ENCODE results near the gene VEZT.

The VEZT gene

DNA sequence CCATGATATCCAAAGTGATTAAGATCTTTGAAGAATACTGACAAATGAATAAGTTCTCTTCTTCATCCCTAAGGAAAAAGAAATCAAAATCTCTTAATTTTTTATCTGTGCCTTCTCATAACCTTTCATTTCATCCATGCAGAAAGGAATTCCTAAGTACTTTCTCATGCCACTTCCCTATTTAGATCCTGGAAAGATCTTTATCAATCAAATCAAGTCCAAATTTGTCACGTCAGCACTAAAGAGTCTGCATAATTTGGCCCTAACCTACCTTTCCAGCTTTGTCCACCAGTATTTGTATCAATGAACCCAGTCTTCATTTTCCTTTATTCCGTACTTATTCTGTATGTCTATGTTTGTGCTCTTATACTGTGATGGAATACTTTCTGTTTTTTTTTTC lies 41.2 kb downstream of the VEZT start:
- TF ChIP-seq POLR2AphosphoS5 (IDR thresholded peaks at IDR 0.05; ENCODE audit: low read depth, low read length), result no peak
- no peak for TF ChIP-seq SIN3A (IDR thresholded peaks at IDR 0.05; ENCODE audit: borderline replicate concordance, insufficient read depth, low read length)
- TF ChIP-seq, protein P1, sequence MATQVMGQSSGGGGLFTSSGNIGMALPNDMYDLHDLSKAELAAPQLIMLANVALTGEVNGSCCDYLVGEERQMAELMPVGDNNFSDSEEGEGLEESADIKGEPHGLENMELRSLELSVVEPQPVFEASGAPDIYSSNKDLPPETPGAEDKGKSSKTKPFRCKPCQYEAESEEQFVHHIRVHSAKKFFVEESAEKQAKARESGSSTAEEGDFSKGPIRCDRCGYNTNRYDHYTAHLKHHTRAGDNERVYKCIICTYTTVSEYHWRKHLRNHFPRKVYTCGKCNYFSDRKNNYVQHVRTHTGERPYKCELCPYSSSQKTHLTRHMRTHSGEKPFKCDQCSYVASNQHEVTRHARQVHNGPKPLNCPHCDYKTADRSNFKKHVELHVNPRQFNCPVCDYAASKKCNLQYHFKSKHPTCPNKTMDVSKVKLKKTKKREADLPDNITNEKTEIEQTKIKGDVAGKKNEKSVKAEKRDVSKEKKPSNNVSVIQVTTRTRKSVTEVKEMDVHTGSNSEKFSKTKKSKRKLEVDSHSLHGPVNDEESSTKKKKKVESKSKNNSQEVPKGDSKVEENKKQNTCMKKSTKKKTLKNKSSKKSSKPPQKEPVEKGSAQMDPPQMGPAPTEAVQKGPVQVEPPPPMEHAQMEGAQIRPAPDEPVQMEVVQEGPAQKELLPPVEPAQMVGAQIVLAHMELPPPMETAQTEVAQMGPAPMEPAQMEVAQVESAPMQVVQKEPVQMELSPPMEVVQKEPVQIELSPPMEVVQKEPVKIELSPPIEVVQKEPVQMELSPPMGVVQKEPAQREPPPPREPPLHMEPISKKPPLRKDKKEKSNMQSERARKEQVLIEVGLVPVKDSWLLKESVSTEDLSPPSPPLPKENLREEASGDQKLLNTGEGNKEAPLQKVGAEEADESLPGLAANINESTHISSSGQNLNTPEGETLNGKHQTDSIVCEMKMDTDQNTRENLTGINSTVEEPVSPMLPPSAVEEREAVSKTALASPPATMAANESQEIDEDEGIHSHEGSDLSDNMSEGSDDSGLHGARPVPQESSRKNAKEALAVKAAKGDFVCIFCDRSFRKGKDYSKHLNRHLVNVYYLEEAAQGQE (IDR thresholded peaks at IDR 0.05; ENCODE audit: insufficient read depth in 1 of 2, low read depth in 2 of 2, low read length in 2 of 2), result no peak
- no peak for TF ChIP-seq FOXP2 (optimal IDR thresholded peaks at IDR 0.05; ENCODE audit: borderline replicate concordance, extremely low read depth, extremely low read length, insufficient read depth)
- no peak for TF ChIP-seq TAF1 (IDR thresholded peaks at IDR 0.05; ENCODE audit: borderline replicate concordance, insufficient read depth, low read length)

DNA sequence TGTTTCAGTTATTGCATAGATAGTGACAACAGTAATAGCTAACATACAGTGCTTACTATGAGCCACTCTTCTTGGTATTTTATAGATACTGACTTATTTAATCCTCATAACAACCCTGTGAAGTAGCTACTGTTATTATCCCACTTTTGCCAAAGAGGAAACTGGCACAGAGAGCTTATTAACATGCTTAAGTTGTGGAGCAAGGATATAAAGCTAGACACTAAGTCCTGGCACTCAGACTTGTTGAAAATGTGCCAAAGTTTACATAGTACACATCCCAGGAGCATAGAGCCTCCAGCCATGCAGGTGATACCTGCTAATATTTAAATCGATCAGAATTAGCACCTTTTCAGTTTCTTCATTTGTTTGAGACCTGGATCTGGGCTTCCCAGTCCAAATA lies 41.8 kb downstream of the VEZT start:
- TF ChIP-seq POLR2AphosphoS5 (IDR thresholded peaks at IDR 0.05; ENCODE audit: low read depth, low read length) (no peak), FOXP2 (optimal IDR thresholded peaks at IDR 0.05; ENCODE audit: borderline replicate concordance, extremely low read depth, extremely low read length, insufficient read depth) (no peak), TAF1 (IDR thresholded peaks at IDR 0.05; ENCODE audit: borderline replicate concordance, insufficient read depth, low read length) (no peak), SIN3A (IDR thresholded peaks at IDR 0.05; ENCODE audit: borderline replicate concordance, insufficient read depth, low read length) (no peak)
- TF ChIP-seq, protein P1 (IDR thresholded peaks at IDR 0.05; ENCODE audit: insufficient read depth in 1 of 2, low read depth in 2 of 2, low read length in 2 of 2), result no peak

DNA sequence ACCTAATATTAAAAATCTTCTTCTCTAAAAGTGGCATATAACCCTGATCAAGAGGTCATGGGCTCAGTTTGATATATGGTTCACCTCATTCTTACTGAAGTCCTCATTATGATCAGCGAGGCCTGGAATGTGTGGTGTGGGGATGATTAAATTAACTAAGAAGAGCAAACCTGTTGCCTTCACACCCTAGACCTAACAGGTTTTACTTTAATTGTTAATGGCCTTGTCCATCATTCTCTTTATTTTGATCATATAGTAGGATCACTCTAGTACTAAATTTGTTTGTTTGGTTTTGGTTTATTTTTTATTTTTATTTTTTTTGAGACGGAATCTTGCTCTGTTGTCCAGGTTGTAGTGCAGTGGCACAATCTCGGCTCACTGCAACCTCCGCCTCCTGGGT lies 43.5 kb downstream of the VEZT start:
- TF ChIP-seq, protein P1 (IDR thresholded peaks at IDR 0.05; ENCODE audit: insufficient read depth in 1 of 2, low read depth in 2 of 2, low read length in 2 of 2), result no peak
- TF ChIP-seq FOXP2 (optimal IDR thresholded peaks at IDR 0.05; ENCODE audit: borderline replicate concordance, extremely low read depth, extremely low read length, insufficient read depth), result no peak
- TF ChIP-seq TAF1 (IDR thresholded peaks at IDR 0.05; ENCODE audit: borderline replicate concordance, insufficient read depth, low read length), result no peak
- no peak for TF ChIP-seq SIN3A (IDR thresholded peaks at IDR 0.05; ENCODE audit: borderline replicate concordance, insufficient read depth, low read length)
- TF ChIP-seq POLR2AphosphoS5 (IDR thresholded peaks at IDR 0.05; ENCODE audit: low read depth, low read length), result no peak

DNA sequence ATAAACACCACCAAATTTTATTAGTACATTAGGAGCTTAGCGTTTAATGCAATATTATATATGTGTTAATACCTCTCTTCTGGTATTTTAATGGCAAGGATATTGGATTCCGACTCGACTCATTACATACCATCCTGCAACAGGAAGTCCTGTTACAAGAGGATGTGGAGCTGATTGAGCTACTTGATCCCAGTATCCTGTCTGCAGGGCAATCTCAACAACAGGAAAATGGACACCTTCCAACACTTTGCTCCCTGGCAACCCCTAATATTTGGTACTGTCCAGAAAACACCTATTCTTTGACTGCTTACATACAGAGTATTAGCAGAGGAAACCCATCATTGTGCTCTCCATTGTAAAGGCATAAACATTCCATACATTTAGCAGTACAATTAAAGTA lies 45.2 kb downstream of the VEZT start:
- TF ChIP-seq, protein P1 (IDR thresholded peaks at IDR 0.05; ENCODE audit: insufficient read depth in 1 of 2, low read depth in 2 of 2, low read length in 2 of 2), result peak in 1 of 2 experiments; percentile 36; a peak in 1 of 4 replicates
- TF ChIP-seq SIN3A (IDR thresholded peaks at IDR 0.05; ENCODE audit: borderline replicate concordance, insufficient read depth, low read length), result no peak

DNA sequence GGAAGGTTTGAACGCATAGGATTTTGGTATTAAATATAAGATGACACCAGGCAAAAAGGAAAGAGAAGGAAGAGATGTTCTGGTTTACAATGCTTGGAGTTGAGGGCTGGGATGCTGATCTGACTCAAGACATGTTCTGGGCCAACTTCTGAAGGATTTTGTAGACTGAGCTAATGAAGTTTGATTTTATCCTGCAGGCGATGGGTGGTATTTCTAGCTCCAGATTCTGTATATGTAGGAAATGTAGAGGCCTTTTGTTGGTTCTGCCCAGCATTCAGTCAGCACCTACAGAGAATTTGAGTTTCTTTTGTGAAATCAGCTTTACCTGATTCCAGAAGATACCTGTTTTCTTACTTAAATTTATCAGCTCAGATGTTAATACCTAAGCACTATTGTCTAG lies 48.2 kb downstream of the VEZT start:
- TF ChIP-seq, protein P1 (IDR thresholded peaks at IDR 0.05; ENCODE audit: insufficient read depth in 1 of 2, low read depth in 2 of 2, low read length in 2 of 2), result no peak
- no peak for TF ChIP-seq FOXP2 (optimal IDR thresholded peaks at IDR 0.05; ENCODE audit: borderline replicate concordance, extremely low read depth, extremely low read length, insufficient read depth)

All from PFSK-1 (cell line).